HepG2 (cell line): ENCODE results near the gene FXYD6. TPM values are rescaled to one million over a fixed set of nuclear protein-coding genes. Genes with fewer than 3 reads are reported as not detected.

Source experiments
- CEBPG ChIP-seq: IDR thresholded peaks from 2 replicates; pipeline ENCODE4 v1.6.1; 2016
- KDM5B ChIP-seq: sonication (generic); formaldehyde crosslinking; IDR thresholded peaks from 2 replicates; pipeline ENCODE4 v1.4.0; 2020; ENCODE audit warnings: missing genetic modification reagents, mild to moderate bottlenecking, borderline replicate concordance
- PAX8 ChIP-seq: sonication (generic); formaldehyde crosslinking; IDR thresholded peaks from 2 replicates; pipeline ENCODE4 v1.8.0; 2022; ENCODE audit warnings: mild to moderate bottlenecking, missing genetic modification reagents, borderline replicate concordance
- RELA ChIP-seq: sonication (generic); formaldehyde crosslinking; IDR thresholded peaks from 2 replicates; pipeline ENCODE4 v1.4.0; 2020; ENCODE audit warnings: missing genetic modification reagents
- TCF7 ChIP-seq: sonication (generic); IDR thresholded peaks from 2 replicates; pipeline ENCODE4 v1.6.1; 2016; ENCODE audit warnings: antibody characterized with exemption, low read depth
- ZBTB40 ChIP-seq, 2 experiments: fragments of 450-650 bp in 1 of 2; sonication (generic) in 1 of 2; formaldehyde crosslinking in 1 of 2; IDR thresholded peaks; 2 replicates each; pipeline versions ENCODE4 v1.6.1 to v1.8.0; 2016 to 2022; ENCODE audit warnings: antibody characterized with exemption in 1 of 2, mild to moderate bottlenecking in 1 of 2, missing genetic modification reagents in 1 of 2
- ZBTB46 ChIP-seq: sonication (generic); formaldehyde crosslinking; IDR thresholded peaks from 2 replicates; pipeline ENCODE4 v1.4.0; 2020; ENCODE audit warnings: mild to moderate bottlenecking, missing genetic modification reagents, borderline replicate concordance
- ZEB1 ChIP-seq: IDR thresholded peaks from 2 replicates; pipeline ENCODE4 v1.6.1; 2012; ENCODE audit warnings: mild to moderate bottlenecking, low read depth, inconsistent platforms; ENCODE audit not compliant: insufficient replicate concordance
- polyA plus RNA-seq, 8 experiments: library from polyadenylated mRNA; depleted of rRNA in 3 of 8; stranded (reverse) in 7 of 8; unstranded in 1 of 8; fragments of >200 nt; fragmentation: Illumina TruSeq in 4 of 8; extraction: Trizol in 4 of 8; gene quantifications; 2 replicates each; pipeline versions ENCODE4 v1.2.1 to v1.2.3, GENCODE V29; 2011 to 2016; ENCODE audit warnings: low read depth in 4 of 8, missing spikeins in 1 of 8, mixed read lengths in 1 of 8; ENCODE audit not compliant: insufficient read depth in 1 of 8
- total RNA-seq, 5 experiments: library from RNA; depleted of rRNA; stranded (reverse); fragments of >200 nt; fragmentation: Illumina TruSeq; extraction: Trizol; gene quantifications; 2 replicates each; pipeline ENCODE4 v1.2.3, GENCODE V29; 2016; ENCODE audit warnings: low read depth in 1 of 5
- TF ChIP-seq, protein P1 (sequence below): sonication (generic); formaldehyde crosslinking; IDR thresholded peaks from 2 replicates; pipeline ENCODE4 v1.5.1; 2020; ENCODE audit warnings: mild to moderate bottlenecking, missing genetic modification reagents, borderline replicate concordance

The FXYD6 gene
- total and polyA plus RNA-seq, 2 of the 13 experiments (the other 11 are each of a cell fraction or from before 2014, with no cell fraction given) = not detected

GRCh38 chr11:117824571-117825537 lies 51.6 kb downstream of the FXYD6 start, which contains the start of gene FXYD2 (continued):
- TF ChIP-seq, protein P1, sequence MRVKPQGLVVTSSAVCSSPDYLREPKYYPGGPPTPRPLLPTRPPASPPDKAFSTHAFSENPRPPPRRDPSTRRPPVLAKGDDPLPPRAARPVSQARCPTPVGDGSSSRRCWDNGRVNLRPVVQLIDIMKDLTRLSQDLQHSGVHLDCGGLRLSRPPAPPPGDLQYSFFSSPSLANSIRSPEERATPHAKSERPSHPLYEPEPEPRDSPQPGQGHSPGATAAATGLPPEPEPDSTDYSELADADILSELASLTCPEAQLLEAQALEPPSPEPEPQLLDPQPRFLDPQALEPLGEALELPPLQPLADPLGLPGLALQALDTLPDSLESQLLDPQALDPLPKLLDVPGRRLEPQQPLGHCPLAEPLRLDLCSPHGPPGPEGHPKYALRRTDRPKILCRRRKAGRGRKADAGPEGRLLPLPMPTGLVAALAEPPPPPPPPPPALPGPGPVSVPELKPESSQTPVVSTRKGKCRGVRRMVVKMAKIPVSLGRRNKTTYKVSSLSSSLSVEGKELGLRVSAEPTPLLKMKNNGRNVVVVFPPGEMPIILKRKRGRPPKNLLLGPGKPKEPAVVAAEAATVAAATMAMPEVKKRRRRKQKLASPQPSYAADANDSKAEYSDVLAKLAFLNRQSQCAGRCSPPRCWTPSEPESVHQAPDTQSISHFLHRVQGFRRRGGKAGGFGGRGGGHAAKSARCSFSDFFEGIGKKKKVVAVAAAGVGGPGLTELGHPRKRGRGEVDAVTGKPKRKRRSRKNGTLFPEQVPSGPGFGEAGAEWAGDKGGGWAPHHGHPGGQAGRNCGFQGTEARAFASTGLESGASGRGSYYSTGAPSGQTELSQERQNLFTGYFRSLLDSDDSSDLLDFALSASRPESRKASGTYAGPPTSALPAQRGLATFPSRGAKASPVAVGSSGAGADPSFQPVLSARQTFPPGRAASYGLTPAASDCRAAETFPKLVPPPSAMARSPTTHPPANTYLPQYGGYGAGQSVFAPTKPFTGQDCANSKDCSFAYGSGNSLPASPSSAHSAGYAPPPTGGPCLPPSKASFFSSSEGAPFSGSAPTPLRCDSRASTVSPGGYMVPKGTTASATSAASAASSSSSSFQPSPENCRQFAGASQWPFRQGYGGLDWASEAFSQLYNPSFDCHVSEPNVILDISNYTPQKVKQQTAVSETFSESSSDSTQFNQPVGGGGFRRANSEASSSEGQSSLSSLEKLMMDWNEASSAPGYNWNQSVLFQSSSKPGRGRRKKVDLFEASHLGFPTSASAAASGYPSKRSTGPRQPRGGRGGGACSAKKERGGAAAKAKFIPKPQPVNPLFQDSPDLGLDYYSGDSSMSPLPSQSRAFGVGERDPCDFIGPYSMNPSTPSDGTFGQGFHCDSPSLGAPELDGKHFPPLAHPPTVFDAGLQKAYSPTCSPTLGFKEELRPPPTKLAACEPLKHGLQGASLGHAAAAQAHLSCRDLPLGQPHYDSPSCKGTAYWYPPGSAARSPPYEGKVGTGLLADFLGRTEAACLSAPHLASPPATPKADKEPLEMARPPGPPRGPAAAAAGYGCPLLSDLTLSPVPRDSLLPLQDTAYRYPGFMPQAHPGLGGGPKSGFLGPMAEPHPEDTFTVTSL (CRISPR knock-in tag) = peak; percentile 46; the same call in 1 of the 2 replicates
- TF ChIP-seq CEBPG = peak; percentile 87
- TF ChIP-seq ZEB1 = no peak
- TF ChIP-seq KDM5B (CRISPR knock-in tag) = peak; percentile 41; the same call in 1 of the 2 replicates
- TF ChIP-seq PAX8 (CRISPR knock-in tag) = no peak
- no peak for TF ChIP-seq RELA
- TF ChIP-seq ZBTB46 (CRISPR knock-in tag) = no peak
- TF ChIP-seq ZBTB40 (IDR thresholded peaks at IDR 0.05) = no peak
- no peak; the same call in 1 of the 2 replicates for TF ChIP-seq ZBTB40 (CRISPR knock-in tag; IDR thresholded peaks at IDR 0.05)
- no peak for TF ChIP-seq TCF7
